NOMO-1 treated with DMSO at 0.1 percent for 48 hours (cell line): Measurements from ENCODE around the gene WWTR1.

Experiments
- DNase-seq: peaks from one replicate; lab custom pipeline; 2025; ENCODE audit not compliant: unreplicated experiment; lab: John Stamatoyannopoulos, UW

Gene WWTR1

DNA sequence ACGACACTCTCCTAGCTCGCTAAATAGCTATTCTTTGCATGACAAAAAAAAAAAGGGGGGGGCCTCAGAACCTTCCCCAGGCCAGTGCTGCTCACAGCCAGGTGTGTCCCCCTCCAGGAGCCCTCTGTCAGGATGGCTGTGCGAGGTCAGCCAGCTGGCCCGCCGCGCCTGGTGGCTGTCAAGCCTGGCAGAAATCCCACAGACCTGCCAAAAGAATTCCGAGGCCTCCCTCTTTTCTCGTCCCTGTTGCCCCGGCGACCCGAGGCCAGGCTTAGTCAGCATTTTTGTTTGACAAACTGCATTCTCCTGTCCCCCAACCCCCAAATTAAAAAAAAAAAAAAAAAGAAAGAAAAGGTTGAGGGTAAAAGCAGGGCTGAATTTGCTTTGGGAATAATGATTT, 121.4 kb downstream of the WWTR1 start:
- no peak for DNase-seq

DNA sequence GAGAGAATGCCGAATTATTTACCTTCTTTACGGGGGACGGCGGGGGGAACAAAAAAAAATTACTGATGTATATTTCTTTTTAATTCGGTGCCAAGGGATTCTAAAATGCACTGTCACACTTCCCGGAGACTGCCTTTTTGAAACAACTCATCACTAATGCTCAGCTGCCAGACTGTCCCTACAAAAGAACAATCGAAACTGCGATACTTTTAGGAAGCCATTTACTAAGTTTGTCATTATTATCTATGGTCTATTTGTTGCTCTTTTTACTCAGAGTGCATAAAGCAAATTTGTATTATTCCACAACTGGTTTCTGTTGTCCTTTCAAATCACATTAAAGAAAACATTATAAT, 122.5 kb downstream of the WWTR1 start:
- no peak for DNase-seq

DNA sequence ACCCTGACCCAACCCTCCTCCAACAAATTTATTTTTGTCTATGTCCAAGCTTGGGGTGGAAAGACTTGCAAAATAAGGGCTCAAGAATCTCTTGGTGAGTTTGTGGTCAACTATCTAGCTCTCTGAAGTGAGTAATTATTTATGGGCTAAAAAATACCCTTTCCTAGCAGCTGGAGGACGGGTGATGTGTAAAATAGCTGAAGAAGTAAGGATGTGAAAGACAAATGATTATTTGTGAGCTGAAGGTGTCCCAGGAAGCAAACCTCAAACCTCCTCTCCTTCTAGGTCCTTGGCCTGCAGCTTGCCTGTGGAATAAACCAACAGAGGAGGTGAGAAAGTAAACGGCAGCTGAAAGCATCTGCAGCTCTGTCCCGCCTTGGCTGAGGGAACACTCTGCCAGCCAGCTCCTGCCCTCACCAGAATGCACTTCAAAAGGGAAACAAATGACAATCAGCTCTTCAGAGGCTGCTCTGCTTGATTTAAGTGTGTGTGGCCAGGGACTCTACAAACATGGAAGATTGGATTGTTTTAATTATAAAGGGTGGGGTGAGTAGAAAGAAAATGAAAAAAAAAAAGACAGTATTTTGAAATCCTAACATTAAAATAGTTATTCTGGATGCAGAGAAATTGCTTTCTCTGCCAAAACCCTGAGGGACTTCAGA, 123.0 kb downstream of the WWTR1 start:
- DNase-seq, result no peak

GRCh38 chr3:149534082-149534481, 123.7 kb downstream of the WWTR1 start:
- no peak for DNase-seq

DNA sequence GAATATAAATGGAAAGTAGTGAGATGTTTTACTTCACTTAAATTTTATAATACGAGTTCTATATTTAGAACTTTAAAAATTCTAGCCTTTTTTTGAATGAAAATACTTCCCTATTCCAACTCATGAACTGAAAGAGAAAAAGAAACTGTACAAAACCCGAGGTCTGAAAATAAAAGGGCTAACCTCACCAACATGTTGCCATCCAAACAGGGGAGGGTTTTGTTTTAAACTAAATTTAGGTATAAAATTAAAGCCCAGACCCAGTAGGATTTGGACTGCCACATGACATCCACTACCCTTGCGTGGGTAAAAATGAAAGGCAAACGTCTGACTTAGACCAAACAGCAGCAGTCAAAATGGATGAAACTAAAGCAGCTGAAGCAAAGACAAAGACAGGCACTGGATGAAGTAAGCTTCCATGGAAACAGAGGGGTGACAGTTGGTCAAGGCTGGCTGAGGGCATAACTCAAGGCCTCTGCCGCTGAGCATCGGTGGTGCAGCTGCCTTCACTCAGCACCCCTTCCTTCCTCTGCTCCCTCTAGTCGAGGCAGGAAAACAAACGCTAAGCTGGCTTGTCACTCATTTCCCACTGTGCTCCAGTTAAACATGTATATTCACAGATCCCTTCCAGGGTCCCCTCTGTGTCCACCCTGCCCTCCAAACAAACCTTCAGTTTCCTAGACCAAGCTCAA, 125.2 kb downstream of the WWTR1 start:
- DNase-seq, result peak; percentile 21

DNA sequence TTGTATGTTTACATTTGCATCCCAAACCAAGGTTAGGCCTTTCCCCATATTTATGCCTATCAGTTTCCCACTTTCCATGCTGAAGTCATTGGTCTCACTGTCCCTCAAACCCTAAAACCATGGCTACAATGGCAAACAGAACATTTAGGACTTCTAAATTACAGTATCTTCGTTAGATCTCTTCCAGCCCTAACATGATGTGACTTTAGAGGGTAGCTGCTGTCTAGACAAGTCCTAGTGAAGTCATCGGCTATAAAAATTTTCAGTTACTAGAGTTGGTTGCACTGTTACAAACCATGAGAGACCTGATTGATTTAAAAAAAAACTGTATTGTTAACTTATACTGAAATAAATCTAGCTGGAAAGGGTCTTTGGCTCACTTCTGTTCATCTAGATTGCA, 128.7 kb downstream of the WWTR1 start:
- no peak for DNase-seq

DNA sequence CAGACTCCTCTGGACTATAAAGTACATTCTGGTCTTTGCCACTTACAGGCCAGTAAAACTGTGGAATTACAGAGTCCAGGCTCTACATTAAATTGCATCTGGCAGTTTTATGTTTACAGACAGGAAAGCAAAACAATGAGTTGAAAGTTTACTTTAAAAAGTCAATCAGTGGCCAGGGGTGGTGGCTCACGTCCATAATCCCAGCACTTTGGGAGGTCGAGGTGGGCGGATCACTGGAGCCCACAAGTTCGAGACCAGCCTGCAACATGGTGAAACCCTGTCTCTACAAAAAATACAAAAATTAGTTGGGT, 129.5 kb downstream of the WWTR1 start:
- no peak for DNase-seq

GRCh38 chr3:149527531-149528339, 130.1 kb downstream of the WWTR1 start:
- DNase-seq, result no peak

- no peak for DNase-seq
Observed at GRCh38 chr3:149523512-149524299, 134.1 kb downstream of the WWTR1 start.

DNA sequence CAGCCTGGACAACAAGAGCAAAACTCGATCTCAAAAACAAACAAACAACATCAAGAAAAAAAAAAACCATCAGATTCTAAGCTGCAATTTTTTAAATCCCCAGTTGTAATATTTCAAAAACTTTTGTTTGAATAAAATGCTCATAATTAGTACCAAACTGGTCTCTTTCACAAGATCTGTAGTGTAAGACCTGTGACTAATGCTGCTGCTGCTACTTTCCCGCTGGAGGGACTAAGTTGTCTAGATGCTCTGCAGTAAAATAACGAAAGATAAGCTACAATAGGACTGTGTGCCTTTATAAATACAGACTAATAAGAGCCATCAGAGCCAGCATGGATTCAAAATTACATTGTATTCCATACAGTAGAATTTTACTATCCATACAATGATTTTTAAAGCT, 137.9 kb downstream of the WWTR1 start:
- no peak for DNase-seq

DNA sequence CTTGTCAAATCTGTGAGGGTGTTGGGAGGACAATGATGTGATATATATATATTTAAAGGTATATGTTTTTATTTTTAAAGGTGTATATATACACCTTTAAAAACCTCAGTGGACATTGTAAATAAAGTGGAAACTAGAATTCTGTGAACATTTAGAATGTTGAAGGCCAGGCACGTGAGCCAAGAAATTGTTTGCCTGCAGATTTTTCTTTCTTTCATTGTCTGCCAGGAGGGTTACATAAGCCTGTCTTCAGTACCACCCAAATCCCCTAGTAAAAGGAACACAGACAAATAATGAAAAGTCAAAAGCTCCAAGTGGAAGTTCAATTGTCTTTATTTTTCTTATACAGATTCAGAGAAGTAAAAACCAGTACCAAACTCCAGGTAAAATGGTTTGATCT, 140.9 kb downstream of the WWTR1 start:
- no peak for DNase-seq

DNA sequence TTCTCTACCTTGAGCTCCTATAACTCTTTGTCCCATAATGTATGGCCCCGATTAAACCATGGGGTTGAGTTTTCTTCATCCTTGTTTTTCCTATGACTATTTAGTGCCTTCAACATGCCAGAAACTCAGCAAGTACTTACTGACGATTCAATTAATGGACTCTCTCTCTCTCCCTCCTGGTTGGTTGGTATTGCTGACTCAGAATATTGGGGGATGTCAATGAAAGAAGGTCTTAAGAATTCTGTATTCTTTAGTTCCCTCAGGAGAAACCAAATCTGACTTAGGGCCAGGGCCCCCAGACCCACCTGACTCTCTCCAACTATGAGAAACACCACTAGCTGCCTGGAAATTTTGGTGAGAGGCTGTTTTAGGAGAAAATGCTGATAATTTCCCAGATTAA, 142.6 kb downstream of the WWTR1 start:
- DNase-seq, result no peak

- DNase-seq, result no peak
Observed at GRCh38 chr3:149514471-149514870, 143.4 kb downstream of the WWTR1 start.

DNA sequence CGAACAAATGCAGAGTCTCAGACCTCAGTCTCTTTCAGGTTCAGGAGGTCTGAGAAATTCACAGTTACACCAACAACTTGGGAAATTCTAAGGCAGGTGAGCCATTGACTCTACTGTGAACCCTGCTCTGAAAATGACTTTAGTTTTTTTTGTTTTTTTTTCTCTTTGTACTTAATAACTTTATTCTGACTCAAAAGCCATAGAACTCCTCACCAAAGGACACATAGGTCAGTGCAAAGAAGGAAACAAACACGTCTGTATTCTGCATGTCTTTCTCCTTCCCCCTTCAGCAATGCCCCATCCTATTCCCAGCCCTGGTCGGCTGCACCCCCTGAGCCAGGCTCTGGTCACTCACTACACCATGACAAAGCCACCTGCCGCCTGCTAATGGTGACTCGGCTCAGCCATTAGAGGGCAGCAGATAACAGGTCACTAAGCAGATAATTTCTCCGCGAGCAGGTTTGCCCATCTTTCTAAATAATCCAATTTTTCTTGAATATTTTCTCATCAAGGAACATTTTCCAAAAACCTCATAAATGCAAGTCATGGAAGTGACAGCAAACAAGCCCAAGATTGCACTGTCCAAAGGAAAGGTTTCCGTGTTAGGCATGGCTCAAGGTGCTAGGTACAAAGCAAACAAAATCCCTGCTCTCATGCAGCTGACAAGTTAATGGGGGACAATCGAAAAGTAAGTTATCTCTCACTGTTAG, 145.6 kb downstream of the WWTR1 start:
- peak; percentile 48 for DNase-seq

- no peak for DNase-seq
Observed at GRCh38 chr3:149511040-149511626, 146.7 kb downstream of the WWTR1 start.

- DNase-seq, result no peak
Observed at GRCh38 chr3:149510480-149510879, 147.3 kb downstream of the WWTR1 start.

DNA sequence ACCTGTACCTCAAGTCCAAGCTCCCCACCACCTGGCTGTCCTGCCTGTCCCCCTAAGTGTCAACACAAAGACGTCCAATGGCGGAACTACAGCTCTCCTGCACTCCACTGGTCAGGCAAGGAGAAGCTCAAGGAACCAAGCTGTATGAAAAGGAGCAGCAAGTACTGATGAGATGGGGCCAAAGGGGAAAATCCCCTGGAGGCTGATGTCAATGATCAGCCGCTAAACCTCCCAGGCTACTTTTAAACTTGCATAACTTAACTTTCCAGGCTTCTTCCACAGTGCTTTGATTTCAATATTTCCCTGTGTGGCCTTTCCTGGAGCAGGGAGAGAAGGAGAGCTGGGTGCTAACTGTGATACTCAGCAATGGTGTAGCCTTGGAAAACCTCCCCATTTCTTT, 148.3 kb downstream of the WWTR1 start:
- no peak for DNase-seq

DNA sequence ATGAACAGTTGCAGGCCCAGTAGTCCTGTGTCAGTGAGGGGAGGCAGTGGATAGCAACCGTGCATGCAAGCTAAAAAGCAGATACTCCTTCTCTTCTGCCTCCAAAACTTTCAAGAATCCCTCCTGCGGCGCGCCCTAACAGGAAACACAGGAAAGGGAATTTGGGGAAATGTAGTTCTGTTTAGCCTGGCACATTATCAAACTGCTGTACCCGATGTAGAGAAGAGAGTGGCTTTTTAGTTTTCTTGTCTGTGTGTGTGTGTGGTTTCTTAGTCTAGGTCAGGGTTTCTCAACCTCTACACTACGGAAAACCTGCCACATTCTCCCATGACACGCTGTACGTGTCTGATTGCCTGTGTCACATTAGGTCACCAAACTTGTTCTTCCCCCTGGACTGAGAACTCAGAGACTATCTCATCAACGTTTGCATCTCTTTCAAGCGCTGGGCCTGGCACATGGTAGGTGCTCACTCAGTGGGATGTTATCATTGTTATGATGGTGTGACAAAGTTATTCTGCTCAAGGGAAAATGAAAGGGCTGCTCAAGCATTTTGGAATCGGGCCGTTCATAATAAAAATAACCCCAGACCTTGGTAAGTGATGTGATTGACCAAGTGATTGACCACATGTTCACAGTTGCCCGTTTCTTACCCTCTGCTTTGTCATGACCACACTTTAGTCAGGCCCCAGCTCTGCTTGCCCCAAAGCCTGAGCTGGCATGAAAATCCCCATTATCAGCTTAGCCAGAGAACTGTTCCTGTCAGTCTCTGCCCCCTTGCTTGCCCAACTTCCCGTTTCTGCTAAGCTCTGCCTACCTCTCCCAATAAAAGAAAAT, 150.1 kb downstream of the WWTR1 start:
- peak; percentile 80 for DNase-seq

DNA sequence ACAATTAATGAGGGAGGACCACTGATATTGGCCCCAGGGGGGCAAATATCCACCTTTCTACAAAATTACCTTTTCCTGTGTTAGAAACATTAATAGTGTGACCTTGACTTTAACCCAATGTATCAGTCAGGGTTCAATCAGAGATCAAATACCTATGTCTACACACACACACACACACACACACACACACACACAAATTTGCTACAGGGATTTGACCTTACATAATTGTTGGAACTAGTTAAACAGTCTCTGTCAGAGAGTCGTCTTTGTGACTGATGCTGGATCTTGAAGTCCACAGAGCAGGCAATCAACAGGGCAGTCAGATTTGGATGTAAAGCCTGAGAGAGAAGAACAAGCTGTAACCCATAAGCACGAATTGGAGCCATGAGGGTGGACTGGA, 150.9 kb downstream of the WWTR1 start:
- DNase-seq, result no peak

- DNase-seq, result no peak
Observed at GRCh38 chr3:149506540-149506939, 151.3 kb downstream of the WWTR1 start.
